ENCODE results near the gene SNRNP25.

The SNRNP25 gene

DNA sequence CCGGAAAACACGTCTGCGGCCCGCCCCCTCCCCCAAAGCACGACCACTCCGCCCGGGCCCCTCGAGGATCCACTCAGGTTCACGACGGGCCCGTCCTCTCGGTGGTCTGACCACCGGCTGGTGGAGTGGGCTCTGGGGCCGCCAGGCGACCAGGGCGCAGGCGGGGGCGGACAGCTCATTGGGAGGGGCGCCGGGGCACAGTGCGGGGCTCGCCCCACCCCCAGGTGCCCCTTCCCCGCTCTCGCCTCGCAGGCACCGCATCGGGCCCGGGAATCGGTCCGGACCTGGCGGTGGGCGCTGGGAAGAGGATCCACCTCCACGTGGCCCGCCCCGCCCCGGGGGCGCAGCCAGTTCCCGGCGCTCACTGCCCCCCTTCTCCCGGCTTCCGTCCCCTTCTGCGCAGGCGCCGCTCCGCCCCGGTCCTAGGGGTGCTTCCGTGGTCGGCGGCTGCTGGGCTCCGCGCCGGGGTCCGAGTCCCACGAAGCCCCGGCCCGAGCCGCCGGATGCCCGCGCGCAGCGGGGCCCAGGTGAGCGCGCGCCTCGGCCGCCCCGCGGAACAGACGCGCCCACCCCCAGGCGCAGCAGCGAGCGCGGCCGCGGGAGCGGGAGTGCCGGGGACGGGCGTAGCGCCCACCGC, 24.3 kb downstream of the SNRNP25 start, which contains the start of gene MPG:
Gene MPG, plus strand, starts transcription at position 419 of the 637 bp plus-strand sequence. Its CDS starts 85 bp downstream, at position 504.
- no peak for TF ChIP-seq FOXA1 (IDR thresholded peaks at IDR 0.05)
- TF ChIP-seq FOXK2 (IDR thresholded peaks at IDR 0.05): no peak
- TF ChIP-seq HDGF (IDR thresholded peaks at IDR 0.05; ENCODE audit: borderline replicate concordance): no peak
- no peak for TF ChIP-seq ARNT (IDR thresholded peaks at IDR 0.05)
- peak; percentile 60; the same call in 1 of the 2 replicates for TF ChIP-seq FOXM1 (IDR thresholded peaks at IDR 0.05; ENCODE audit: borderline replicate concordance)
- TF ChIP-seq, protein P1, sequence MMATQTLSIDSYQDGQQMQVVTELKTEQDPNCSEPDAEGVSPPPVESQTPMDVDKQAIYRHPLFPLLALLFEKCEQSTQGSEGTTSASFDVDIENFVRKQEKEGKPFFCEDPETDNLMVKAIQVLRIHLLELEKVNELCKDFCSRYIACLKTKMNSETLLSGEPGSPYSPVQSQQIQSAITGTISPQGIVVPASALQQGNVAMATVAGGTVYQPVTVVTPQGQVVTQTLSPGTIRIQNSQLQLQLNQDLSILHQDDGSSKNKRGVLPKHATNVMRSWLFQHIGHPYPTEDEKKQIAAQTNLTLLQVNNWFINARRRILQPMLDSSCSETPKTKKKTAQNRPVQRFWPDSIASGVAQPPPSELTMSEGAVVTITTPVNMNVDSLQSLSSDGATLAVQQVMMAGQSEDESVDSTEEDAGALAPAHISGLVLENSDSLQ (IDR thresholded peaks at IDR 0.05): no peak
- POLR2A ChIA-PET: interaction anchor here (0.9 to 2.0 kb wide), 7 partner anchors 11 to 24 kb away, joined by 3 to 13 read pairs (median 4); partner anchors contain the start of genes POLR3K and SNRNP25
- CTCF ChIA-PET: interaction anchor here (1.5 kb wide), 1 partner anchor 19 kb away, joined by 6 read pairs; no protein-coding TSS in a partner anchor
- peak; percentile 87 for DNase-seq (ENCODE audit: extremely low spot score)

DNA sequence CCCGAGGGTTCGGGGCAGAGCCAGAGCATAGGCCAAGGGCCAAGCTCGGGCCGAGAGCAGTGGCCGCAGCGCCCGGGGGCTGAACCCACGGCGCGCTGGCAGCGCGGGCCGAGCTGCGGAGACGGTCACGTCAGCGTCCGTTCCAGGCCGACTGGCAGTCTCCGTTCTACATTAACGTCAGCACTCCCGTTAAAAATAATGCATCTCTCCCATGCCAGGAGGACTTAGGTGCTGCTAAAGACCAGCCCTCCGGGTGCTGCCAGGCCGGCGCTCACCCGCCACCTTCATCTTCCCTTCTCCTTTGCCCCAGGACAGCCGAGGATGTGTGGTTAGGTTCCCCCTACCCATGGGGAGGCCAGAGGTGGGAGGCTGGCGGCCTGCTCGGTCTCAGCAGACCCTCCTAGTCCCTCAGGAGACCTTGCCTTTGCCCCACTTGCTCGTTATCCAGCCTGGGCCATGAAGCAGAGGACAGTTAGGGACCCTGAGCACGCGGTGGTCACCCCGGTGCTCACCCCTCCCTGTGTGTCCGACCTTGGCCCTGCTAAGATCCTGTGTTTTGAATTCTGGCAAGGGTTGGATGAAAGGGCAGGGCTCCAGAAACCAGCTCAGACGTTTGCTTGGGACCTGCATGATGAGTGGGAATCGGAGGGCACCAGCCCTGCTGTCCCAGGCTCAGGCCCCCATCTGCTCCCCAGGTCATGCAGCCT, 25.0 kb downstream of the SNRNP25 start:
- ChIA-PET CTCF (interaction anchor here (0.6 kb wide), 1 partner anchor 12 kb away, joined by 3 read pairs; no protein-coding TSS in a partner anchor), POLR2A (interaction anchor here (0.9 to 2.0 kb wide), 4 partner anchors 11 to 16 kb away, joined by 3 to 13 read pairs (median 4); no protein-coding TSS in a partner anchor)
- DNase-seq (ENCODE audit: extremely low spot score): peak; percentile 31
- TF ChIP-seq L3MBTL2 (conservative IDR thresholded peaks at IDR 0.05) (no peak), BHLHE40 (IDR thresholded peaks at IDR 0.05; ENCODE audit: borderline replicate concordance) (no peak), ELF4 (IDR thresholded peaks at IDR 0.05) (no peak), TARDBP (IDR thresholded peaks at IDR 0.05) (no peak), FOXA1 (IDR thresholded peaks at IDR 0.05) (no peak), ARNT (IDR thresholded peaks at IDR 0.05) (no peak), ZNF384 (IDR thresholded peaks at IDR 0.05) (no peak), SP1 (IDR thresholded peaks at IDR 0.05) (no peak), FOXM1 (IDR thresholded peaks at IDR 0.05; ENCODE audit: borderline replicate concordance) (no peak), FOXK2 (IDR thresholded peaks at IDR 0.05) (no peak), HDGF (IDR thresholded peaks at IDR 0.05; ENCODE audit: borderline replicate concordance) (no peak), SUZ12 (IDR thresholded peaks at IDR 0.05) (no peak), CTBP1 (IDR thresholded peaks at IDR 0.05; ENCODE audit: borderline replicate concordance) (no peak), LEF1 (IDR thresholded peaks at IDR 0.05; ENCODE audit: borderline replicate concordance) (no peak), NFRKB (IDR thresholded peaks at IDR 0.05) (no peak)
- TF ChIP-seq, protein P1 (IDR thresholded peaks at IDR 0.05): no peak

DNA sequence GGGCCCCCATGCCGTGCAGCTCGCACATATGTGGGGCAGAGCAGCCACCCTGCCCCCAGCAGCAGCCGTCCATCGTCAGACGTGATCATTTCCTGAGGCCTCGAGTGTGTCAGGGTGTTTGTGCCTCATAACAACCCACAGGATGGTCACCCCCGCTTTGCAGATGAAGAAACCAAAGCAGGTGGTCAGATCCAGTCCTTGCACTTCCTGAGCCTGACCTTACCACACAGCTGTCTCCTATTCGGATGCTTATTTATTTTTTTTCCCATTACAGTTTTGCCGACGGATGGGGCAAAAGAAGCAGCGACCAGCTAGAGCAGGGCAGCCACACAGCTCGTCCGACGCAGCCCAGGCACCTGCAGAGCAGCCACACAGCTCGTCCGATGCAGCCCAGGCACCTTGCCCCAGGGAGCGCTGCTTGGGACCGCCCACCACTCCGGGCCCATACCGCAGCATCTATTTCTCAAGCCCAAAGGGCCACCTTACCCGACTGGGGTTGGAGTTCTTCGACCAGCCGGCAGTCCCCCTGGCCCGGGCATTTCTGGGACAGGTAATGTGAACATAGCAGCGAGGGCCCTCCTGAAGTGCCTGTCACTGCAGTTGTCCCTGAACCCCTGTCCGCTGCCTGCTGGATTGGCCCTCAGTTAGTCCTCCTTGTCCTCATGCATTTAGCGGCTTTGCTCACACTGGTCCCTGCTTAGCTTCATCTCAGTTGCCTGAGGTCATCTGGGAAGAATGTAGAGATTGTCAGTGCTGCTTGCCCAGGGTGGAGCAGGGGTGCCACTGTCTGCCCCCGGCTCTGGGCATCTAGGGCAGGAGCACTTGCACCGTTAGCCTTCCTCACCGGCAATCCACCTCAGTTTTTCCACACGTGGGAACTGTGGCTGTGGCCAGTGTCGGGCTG, 25.8 kb downstream of the SNRNP25 start:
- TF ChIP-seq, protein P1 (IDR thresholded peaks at IDR 0.05): no peak
- no peak for TF ChIP-seq FOXM1 (IDR thresholded peaks at IDR 0.05; ENCODE audit: borderline replicate concordance)
- POLR2A ChIA-PET: interaction anchor here (0.6 to 1.0 kb wide), 2 partner anchors 12 to 156 kb away, joined by 3 read pairs; no protein-coding TSS in a partner anchor
- no peak for DNase-seq (ENCODE audit: extremely low spot score)
- CTCF ChIA-PET: interaction anchor here (0.6 kb wide), 1 partner anchor 92 kb away, joined by 3 read pairs; no protein-coding TSS in a partner anchor

DNA sequence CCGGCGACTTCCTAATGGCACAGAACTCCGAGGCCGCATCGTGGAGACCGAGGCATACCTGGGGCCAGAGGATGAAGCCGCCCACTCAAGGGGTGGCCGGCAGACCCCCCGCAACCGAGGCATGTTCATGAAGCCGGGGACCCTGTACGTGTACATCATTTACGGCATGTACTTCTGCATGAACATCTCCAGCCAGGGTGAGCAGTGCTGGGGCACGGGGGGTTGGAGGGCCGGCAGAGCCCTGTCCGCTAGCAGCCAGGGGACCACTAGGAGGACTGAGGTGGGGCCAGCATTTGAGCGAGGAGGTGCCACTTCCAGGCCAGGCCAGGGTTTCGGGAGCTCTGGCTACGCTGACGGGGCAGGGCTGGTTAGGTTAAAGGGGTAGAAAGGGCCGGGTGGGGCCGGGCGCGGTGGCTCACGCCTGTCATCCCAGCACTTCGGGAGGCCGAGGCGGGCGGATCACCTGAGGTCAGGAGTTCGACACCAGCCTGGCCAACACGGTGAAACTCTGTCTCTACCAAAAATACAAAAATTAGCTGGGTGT, 29.5 kb downstream of the SNRNP25 start:
- TF ChIP-seq LEF1 (IDR thresholded peaks at IDR 0.05; ENCODE audit: borderline replicate concordance) (no peak), NFRKB (IDR thresholded peaks at IDR 0.05) (no peak), CTBP1 (IDR thresholded peaks at IDR 0.05; ENCODE audit: borderline replicate concordance) (no peak), ZNF384 (IDR thresholded peaks at IDR 0.05) (no peak)
- ChIA-PET CTCF (interaction anchor here (0.7 kb wide), 1 partner anchor 18 kb away, joined by 3 read pairs; no protein-coding TSS in a partner anchor), POLR2A (interaction anchor here (0.8 kb wide), 1 partner anchor 17 kb away, joined by 3 read pairs; no protein-coding TSS in a partner anchor)
- DNase-seq (ENCODE audit: extremely low spot score): no peak

GRCh38 chr16:83781-84615, 30.4 kb downstream of the SNRNP25 start:
- POLR2A ChIA-PET: interaction anchor here (0.9 kb wide), 1 partner anchor 12 kb away, joined by 3 read pairs; the partner anchor contains the start of gene RHBDF1
- DNase-seq (ENCODE audit: extremely low spot score): no peak
- TF ChIP-seq FOXA1 (IDR thresholded peaks at IDR 0.05): no peak
- no peak for TF ChIP-seq ELF4 (IDR thresholded peaks at IDR 0.05)
- TF ChIP-seq HDGF (IDR thresholded peaks at IDR 0.05; ENCODE audit: borderline replicate concordance): no peak
- TF ChIP-seq CTBP1 (IDR thresholded peaks at IDR 0.05; ENCODE audit: borderline replicate concordance): no peak
- TF ChIP-seq FOXK2 (IDR thresholded peaks at IDR 0.05): no peak
- no peak for TF ChIP-seq SP1 (IDR thresholded peaks at IDR 0.05)
- TF ChIP-seq NFRKB (IDR thresholded peaks at IDR 0.05): no peak
- TF ChIP-seq ARNT (IDR thresholded peaks at IDR 0.05): no peak
- no peak for TF ChIP-seq SUZ12 (IDR thresholded peaks at IDR 0.05)
- no peak for TF ChIP-seq TARDBP (IDR thresholded peaks at IDR 0.05)
- TF ChIP-seq L3MBTL2 (conservative IDR thresholded peaks at IDR 0.05): no peak
- TF ChIP-seq BHLHE40 (IDR thresholded peaks at IDR 0.05; ENCODE audit: borderline replicate concordance): no peak
- TF ChIP-seq FOXM1 (IDR thresholded peaks at IDR 0.05; ENCODE audit: borderline replicate concordance): no peak
- TF ChIP-seq, protein P1 (IDR thresholded peaks at IDR 0.05): no peak
- TF ChIP-seq ZNF384 (IDR thresholded peaks at IDR 0.05): no peak
- no peak for TF ChIP-seq LEF1 (IDR thresholded peaks at IDR 0.05; ENCODE audit: borderline replicate concordance)
- CTCF ChIA-PET: interaction anchor here (0.7 kb wide), 1 partner anchor 17 kb away, joined by 3 read pairs; no protein-coding TSS in a partner anchor
